ENCODE data around the gene SMAP2.

DNA sequence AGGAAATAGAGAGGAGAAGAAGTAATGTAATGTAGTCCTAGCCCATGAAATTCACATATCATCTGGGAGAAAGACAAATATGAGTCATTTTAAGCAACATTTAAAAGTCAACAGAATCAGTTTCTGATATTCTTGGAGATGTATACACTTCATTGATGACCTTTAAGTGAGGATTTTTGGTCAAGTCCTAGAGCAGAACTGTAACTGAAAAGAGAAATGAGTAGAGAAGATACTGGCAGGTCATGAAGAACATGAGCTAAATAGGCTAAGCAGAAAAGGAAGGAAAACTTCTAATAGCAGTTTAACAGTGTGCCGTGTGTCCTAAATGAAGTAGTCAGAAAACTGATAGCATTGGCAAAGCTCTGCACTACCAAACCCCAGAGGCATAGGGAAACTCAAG lies 81.3 kb downstream of the SMAP2 start:
- TF ChIP-seq, protein P1, sequence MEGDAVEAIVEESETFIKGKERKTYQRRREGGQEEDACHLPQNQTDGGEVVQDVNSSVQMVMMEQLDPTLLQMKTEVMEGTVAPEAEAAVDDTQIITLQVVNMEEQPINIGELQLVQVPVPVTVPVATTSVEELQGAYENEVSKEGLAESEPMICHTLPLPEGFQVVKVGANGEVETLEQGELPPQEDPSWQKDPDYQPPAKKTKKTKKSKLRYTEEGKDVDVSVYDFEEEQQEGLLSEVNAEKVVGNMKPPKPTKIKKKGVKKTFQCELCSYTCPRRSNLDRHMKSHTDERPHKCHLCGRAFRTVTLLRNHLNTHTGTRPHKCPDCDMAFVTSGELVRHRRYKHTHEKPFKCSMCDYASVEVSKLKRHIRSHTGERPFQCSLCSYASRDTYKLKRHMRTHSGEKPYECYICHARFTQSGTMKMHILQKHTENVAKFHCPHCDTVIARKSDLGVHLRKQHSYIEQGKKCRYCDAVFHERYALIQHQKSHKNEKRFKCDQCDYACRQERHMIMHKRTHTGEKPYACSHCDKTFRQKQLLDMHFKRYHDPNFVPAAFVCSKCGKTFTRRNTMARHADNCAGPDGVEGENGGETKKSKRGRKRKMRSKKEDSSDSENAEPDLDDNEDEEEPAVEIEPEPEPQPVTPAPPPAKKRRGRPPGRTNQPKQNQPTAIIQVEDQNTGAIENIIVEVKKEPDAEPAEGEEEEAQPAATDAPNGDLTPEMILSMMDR (conservative IDR thresholded peaks at IDR 0.05 in 1 of 2, IDR thresholded peaks at IDR 0.05 in 1 of 2; ENCODE audit: low read depth in 1 of 2, low read length in 2 of 2), result no peak
- no peak for TF ChIP-seq EZH2 (IDR thresholded peaks at IDR 0.05; ENCODE audit: low read length, missing control alignments)

Data from fibroblast of lung (primary cell).